Measurements from ENCODE around the gene ARHGAP22. TPM values are rescaled to one million over a fixed set of nuclear protein-coding genes. Genes with fewer than 3 reads are reported as not detected.
A peak's percentile ranks its signal among the peaks of the same experiment; 100 is the strongest.

ARHGAP22 gene
- total and polyA plus RNA-seq, 2 of the 4 experiments (the other 2 are of a cell fraction), result 28.3 to 30.2 TPM

DNA sequence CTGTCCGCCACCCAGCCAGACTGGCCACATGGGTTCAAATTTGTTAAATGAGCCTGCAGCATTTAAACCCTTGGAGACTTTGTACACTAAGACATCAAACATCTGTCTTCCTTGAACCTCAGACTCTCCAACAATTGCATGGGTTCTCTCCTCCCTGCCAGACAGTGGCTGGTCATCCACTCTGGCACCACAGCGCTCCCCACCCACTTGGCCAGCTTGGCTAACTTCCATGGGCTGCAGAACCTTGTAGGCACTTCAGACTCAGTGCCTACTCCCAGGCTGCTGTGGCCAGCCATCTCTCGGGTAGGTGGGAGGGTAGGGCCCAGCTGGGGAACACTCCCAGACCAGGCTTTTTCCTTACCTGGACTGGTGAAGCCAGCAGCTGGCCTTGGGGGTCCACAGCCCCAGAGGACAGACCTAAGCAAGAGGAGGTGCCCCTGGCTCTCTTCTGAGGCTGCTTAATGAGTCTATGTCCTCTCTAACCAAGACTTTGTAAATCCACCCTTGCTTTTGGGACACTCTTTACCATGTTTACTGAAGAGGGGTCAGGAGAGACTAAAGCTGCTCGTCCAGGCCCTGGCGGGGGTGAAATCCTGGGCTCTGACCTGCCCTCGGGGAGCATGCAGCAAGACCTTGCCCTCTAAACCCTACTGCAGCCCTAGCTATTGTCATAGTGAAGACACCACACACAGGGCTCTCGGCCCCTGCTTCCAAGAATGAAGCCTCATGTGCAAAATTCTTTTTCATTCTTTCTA, 82.7 kb downstream of the ARHGAP22 start:
- intact Hi-C loops (cut with micrococcal nuclease) (no loop called here), dilution Hi-C loops (cut with HindIII; ENCODE audit: low sequenced_read_pairs, unreplicated experiment) (no loop called here), in situ Hi-C loops (cut with MboI; ENCODE audit: low sequenced_read_pairs) (loop anchor here (25.0 kb wide), 2 partner anchors 160 to 310 kb away; no protein-coding TSS in a partner anchor)
- H3K79me1 ChIP-seq (ENCODE audit: low read depth in 1 of 2, low read length in 2 of 2), result peaks cover 39 to 82% of the 10 kb centered on the region in 2 experiments
- H4K91ac ChIP-seq (ENCODE audit: insufficient read depth, low read depth, low read length), result no peak overlapping the region
- peaks cover 20% of the 10 kb centered on the region for H4K20me1 ChIP-seq (ENCODE audit: insufficient read depth, low read length)
- H3K4ac ChIP-seq (ENCODE audit: low read depth, low read length), result peak overlapping the region; percentile 31
- H2AFZ ChIP-seq (replicated peaks; ENCODE audit: low read length, poor library complexity), result no peak overlapping the region
- peak overlapping the region; percentile 81 for H2BK120ac ChIP-seq (ENCODE audit: low read depth, low read length)
- H3K56ac ChIP-seq (ENCODE audit: extremely low read depth, insufficient read depth, low read length), result no peak overlapping the region
- no peak overlapping the region for H2BK20ac ChIP-seq (ENCODE audit: low read depth, low read length)
- no peak overlapping the region for H2AK9ac ChIP-seq (replicated peaks; ENCODE audit: low read depth, low read length, poor library complexity)
- H3K14ac ChIP-seq (replicated peaks; ENCODE audit: low read depth, low read length), result peak overlapping the region; percentile 26
- CTCF ChIA-PET, result interaction anchor here (0.7 to 1.3 kb wide), 2 partner anchors 134 kb away, joined by 3 to 8 read pairs; no protein-coding TSS in a partner anchor
- H2AK5ac ChIP-seq (ENCODE audit: low read depth, low read length), result peak overlapping the region; percentile 26; the same call in 1 of the 2 replicates
- H3K4me3 ChIP-seq (ENCODE audit: insufficient read depth, low read depth, low read length), result no peak overlapping the region
- H4K5ac ChIP-seq (ENCODE audit: low read depth, low read length), result no peak overlapping the region
- WGBS, 2 experiments (ENCODE audit: extremely low coverage in 2 of 2, insufficient read length in 1 of 2), result 94% methylated on average over 4 of the region's 7 CpGs; no CpG with 5 or more reads in 1 of the 2 experiments
- H2BK5ac ChIP-seq (ENCODE audit: low read depth, low read length, poor library complexity, severe bottlenecking), result no peak overlapping the region
- no peak overlapping the region for H3K27ac ChIP-seq (ENCODE audit: insufficient read depth, low read length)
- H3K27me3 ChIP-seq (ENCODE audit: control insufficient read depth, insufficient read depth, low read length), result no peaks in the 10 kb centered on the region
- H3K9ac ChIP-seq (ENCODE audit: low read depth, low read length), result no peak overlapping the region
- TF ChIP-seq MXI1 (IDR thresholded peaks at IDR 0.05; ENCODE audit: borderline replicate concordance, low read depth, low read length) (no peak), BHLHE40 (IDR thresholded peaks at IDR 0.05; ENCODE audit: low read depth, low read length) (no peak), NFE2L2 (IDR thresholded peaks at IDR 0.05; ENCODE audit: low read depth, low read length) (no peak), SMC3 (IDR thresholded peaks at IDR 0.05; ENCODE audit: low read depth, low read length) (no peak), MAFK (IDR thresholded peaks at IDR 0.05; ENCODE audit: low read depth, low read length) (no peak), POLR2A (IDR thresholded peaks at IDR 0.05; ENCODE audit: low read depth, low read length) (no peak), CEBPB (IDR thresholded peaks at IDR 0.05; ENCODE audit: low read depth, low read length) (no peak), RAD21 (IDR thresholded peaks at IDR 0.05; ENCODE audit: low read length) (no peak), RCOR1 (IDR thresholded peaks at IDR 0.05; ENCODE audit: insufficient replicate concordance, low read length) (no peak)
- TF ChIP-seq, protein P1, sequence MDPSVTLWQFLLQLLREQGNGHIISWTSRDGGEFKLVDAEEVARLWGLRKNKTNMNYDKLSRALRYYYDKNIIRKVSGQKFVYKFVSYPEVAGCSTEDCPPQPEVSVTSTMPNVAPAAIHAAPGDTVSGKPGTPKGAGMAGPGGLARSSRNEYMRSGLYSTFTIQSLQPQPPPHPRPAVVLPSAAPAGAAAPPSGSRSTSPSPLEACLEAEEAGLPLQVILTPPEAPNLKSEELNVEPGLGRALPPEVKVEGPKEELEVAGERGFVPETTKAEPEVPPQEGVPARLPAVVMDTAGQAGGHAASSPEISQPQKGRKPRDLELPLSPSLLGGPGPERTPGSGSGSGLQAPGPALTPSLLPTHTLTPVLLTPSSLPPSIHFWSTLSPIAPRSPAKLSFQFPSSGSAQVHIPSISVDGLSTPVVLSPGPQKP (IDR thresholded peaks at IDR 0.05; ENCODE audit: borderline replicate concordance, low read depth, low read length), result no peak
- TF ChIP-seq, protein P2, sequence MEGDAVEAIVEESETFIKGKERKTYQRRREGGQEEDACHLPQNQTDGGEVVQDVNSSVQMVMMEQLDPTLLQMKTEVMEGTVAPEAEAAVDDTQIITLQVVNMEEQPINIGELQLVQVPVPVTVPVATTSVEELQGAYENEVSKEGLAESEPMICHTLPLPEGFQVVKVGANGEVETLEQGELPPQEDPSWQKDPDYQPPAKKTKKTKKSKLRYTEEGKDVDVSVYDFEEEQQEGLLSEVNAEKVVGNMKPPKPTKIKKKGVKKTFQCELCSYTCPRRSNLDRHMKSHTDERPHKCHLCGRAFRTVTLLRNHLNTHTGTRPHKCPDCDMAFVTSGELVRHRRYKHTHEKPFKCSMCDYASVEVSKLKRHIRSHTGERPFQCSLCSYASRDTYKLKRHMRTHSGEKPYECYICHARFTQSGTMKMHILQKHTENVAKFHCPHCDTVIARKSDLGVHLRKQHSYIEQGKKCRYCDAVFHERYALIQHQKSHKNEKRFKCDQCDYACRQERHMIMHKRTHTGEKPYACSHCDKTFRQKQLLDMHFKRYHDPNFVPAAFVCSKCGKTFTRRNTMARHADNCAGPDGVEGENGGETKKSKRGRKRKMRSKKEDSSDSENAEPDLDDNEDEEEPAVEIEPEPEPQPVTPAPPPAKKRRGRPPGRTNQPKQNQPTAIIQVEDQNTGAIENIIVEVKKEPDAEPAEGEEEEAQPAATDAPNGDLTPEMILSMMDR (conservative IDR thresholded peaks at IDR 0.05; ENCODE audit: low read depth, low read length), result no peak
- no peak overlapping the region for H3K18ac ChIP-seq (ENCODE audit: low read depth, low read length)
- H3K9me1 ChIP-seq (ENCODE audit: insufficient read depth, low read length), result peaks cover 13% of the 10 kb centered on the region
- H3K4me2 ChIP-seq (ENCODE audit: low read depth, low read length), result no peak overlapping the region
- H3K9me3 ChIP-seq (ENCODE audit: control insufficient read depth, insufficient read depth, low read length), result peaks cover 2% of the 10 kb centered on the region; the same call in 1 of the 2 replicates
- POLR2A ChIA-PET (ENCODE audit: unreplicated experiment), result no interaction called here
- peaks cover 19% of the 10 kb centered on the region for H3K4me1 ChIP-seq (ENCODE audit: control insufficient read depth, insufficient read depth, low read length)
- ATAC-seq (ENCODE audit: low read depth), result no peak
- no peak overlapping the region for H3K23ac ChIP-seq (ENCODE audit: low read depth, low read length)
- H2BK15ac ChIP-seq (ENCODE audit: low read depth, low read length), result no peak overlapping the region
- peak overlapping the region in 1 of 2 experiments; percentile 1; a peak in 2 of 4 replicates for H4K8ac ChIP-seq (ENCODE audit: low read depth in 2 of 2, low read length in 2 of 2)
- DNase-seq, result no peak
- H3K36me3 ChIP-seq (ENCODE audit: control insufficient read depth, insufficient read depth, low read length), result no peaks in the 10 kb centered on the region; the same call in 1 of the 2 replicates
- no TSS peak for BruUV-seq (replicated peaks)

All from IMR-90 (cell line).